RWPE2 (cell line): Measurements from ENCODE around the gene PPIH.
"Not testable (repeated sequence)": the region's sequence is repeated elsewhere in the genome, so short reads cannot be mapped to it uniquely, and the experiment has no call there.

ENCODE experiments used
- ATAC-seq: fragments of 200-7000 bp; cut with Tn5 transposase; 3 replicates; pipeline ENCODE4 v1.9.1; 2021; ENCODE audit warnings: low read depth
- DNase-seq: peaks from one replicate; pipeline ENCODE4 v3.0.0-alpha.2; 2020; ENCODE audit warnings: low spot score
- H3K27ac ChIP-seq: fragments of 450-650 bp; 2 replicates; pipeline ENCODE4 v1.5.1; 2017; ENCODE audit warnings: mild to moderate bottlenecking; ENCODE audit not compliant: poor library complexity, severe bottlenecking
- H3K27me3 ChIP-seq: fragments of 250-450 bp; sonication (Bioruptor Pico); 2 replicates; pipeline ENCODE4 v1.5.1; 2021; ENCODE audit warnings: mild to moderate bottlenecking, moderate library complexity; ENCODE audit not compliant: insufficient read depth, poor library complexity, severe bottlenecking
- H3K36me3 ChIP-seq: fragments of 250-450 bp; sonication (Bioruptor Pico); 2 replicates; pipeline ENCODE4 v1.5.1; 2020; ENCODE audit warnings: low read depth, mild to moderate bottlenecking, moderate library complexity
- H3K4me1 ChIP-seq: fragments of 250-450 bp; sonication (Bioruptor Pico); 2 replicates; pipeline ENCODE4 v1.5.1; 2021; ENCODE audit warnings: mild to moderate bottlenecking, moderate library complexity; ENCODE audit not compliant: insufficient read depth, poor library complexity, severe bottlenecking
- H3K4me3 ChIP-seq: fragments of 250-450 bp; sonication (Bioruptor Pico); 2 replicates; pipeline ENCODE4 v1.5.1; 2021; ENCODE audit warnings: mild to moderate bottlenecking, moderate library complexity; ENCODE audit not compliant: severe bottlenecking
- H3K9me3 ChIP-seq: fragments of 250-450 bp; sonication (Bioruptor Pico); 2 replicates; pipeline ENCODE4 v1.5.1; 2021; ENCODE audit warnings: mild to moderate bottlenecking, moderate library complexity; ENCODE audit not compliant: severe bottlenecking
- CTCF ChIP-seq: fragments of 450-650 bp; IDR thresholded peaks from one replicate; pipeline ENCODE4 v1.5.1; 2017; ENCODE audit warnings: mild to moderate bottlenecking, moderate library complexity; ENCODE audit not compliant: poor library complexity, severe bottlenecking

Gene PPIH

GRCh38 chr1:42657981-42658876, at the start of gene PPIH:
PPIH (plus strand) TSS chr1:42658423; CDS start chr1:42658447, 24 bp downstream.
- peak within 1 kb of the TSS; percentile 65 for H3K27ac ChIP-seq
- H3K27me3 ChIP-seq: no peaks in the 10 kb centered on the region
- peak; percentile 93 for DNase-seq
- peak; percentile 99 for ATAC-seq
- no peaks in the 10 kb centered on the region for H3K9me3 ChIP-seq
- peaks cover 3% of the 10 kb centered on the region for H3K4me1 ChIP-seq
- H3K36me3 ChIP-seq: peaks cover 40% of the 10 kb centered on the region
- peak within 1 kb of the TSS; percentile 64 for H3K4me3 ChIP-seq
- TF ChIP-seq CTCF: no peak

- no peak overlapping the region for H3K27ac ChIP-seq
- no peak for ATAC-seq
- no peaks in the 10 kb centered on the region for H3K36me3 ChIP-seq
- no peaks in the 10 kb centered on the region for H3K4me1 ChIP-seq
- no peak for DNase-seq
- no peaks in the 10 kb centered on the region for H3K9me3 ChIP-seq
- H3K27me3 ChIP-seq: no peaks in the 10 kb centered on the region
- H3K4me3 ChIP-seq: no peak overlapping the region
- TF ChIP-seq CTCF: no peak
These were observed 44.5 kb upstream of the PPIH start for GRCh38 chr1:42613803-42614131.

GRCh38 chr1:42618866-42619265, 39.4 kb upstream of the PPIH start:
- TF ChIP-seq CTCF: no peak
- Histone ChIP-seq H3K4me3 (no peak overlapping the region), H3K27ac (no peak overlapping the region), H3K4me1 (no peaks in the 10 kb centered on the region), H3K9me3 (no peaks in the 10 kb centered on the region), H3K36me3 (no peaks in the 10 kb centered on the region), H3K27me3 (no peaks in the 10 kb centered on the region)
- ATAC-seq: 0 out of 3 replicates have a peak, but pooled peaks have one; percentile 12
- DNase-seq: no peak

GRCh38 chr1:42620307-42620706, 37.9 kb upstream of the PPIH start:
- no peak for DNase-seq
- ATAC-seq: no peak
- Histone ChIP-seq H3K27me3 (no peaks in the 10 kb centered on the region), H3K27ac (no peak overlapping the region), H3K4me3 (no peak overlapping the region), H3K9me3 (no peaks in the 10 kb centered on the region), H3K4me1 (no peaks in the 10 kb centered on the region), H3K36me3 (no peaks in the 10 kb centered on the region)
- no peak for TF ChIP-seq CTCF

- DNase-seq, ATAC-seq, H3K27me3 ChIP-seq: not testable (repeated sequence)
These were observed 37.0 kb upstream of the PPIH start for GRCh38 chr1:42621180-42621579.

GRCh38 chr1:42627205-42627604, 31.0 kb upstream of the PPIH start:
- not testable (repeated sequence) for H3K36me3 ChIP-seq, H3K27ac ChIP-seq, ATAC-seq, H3K4me1 ChIP-seq, H3K4me3 ChIP-seq, H3K27me3 ChIP-seq, H3K9me3 ChIP-seq, DNase-seq

More at GRCh38 chr1:42621180-42621579, 37.0 kb upstream of the PPIH start:
- not testable (repeated sequence) for H3K9me3 ChIP-seq, H3K4me3 ChIP-seq, H3K36me3 ChIP-seq, H3K27ac ChIP-seq, H3K4me1 ChIP-seq
